Measurements from ENCODE around the gene TFB2M.

DNA sequence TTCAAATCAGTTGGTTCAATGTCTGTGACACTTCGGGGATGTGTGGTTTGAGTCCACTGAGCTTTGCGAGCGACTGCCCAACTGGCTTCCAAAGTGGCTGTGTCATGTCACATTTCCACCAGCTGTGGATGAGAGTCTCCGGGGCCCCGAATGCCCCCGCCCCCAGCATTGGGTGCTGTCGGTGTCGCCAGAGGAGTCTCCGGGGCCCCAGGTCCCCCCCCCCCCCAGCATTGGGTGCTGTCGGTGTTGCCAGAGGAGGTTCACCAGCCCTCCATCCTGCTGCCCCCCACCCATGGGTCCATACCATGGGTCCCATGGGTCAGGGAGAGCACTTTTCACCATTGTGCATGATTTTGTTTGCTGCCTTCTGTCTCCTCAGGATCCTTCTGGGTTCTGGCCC is 49.9 kb downstream of the TFB2M start:
- TF ChIP-seq ZNF274 (IDR thresholded peaks at IDR 0.05; ENCODE audit: low read depth, low read length) (no peak), YY1 (IDR thresholded peaks at IDR 0.05; ENCODE audit: insufficient read depth, insufficient read length) (no peak), SUZ12 (IDR thresholded peaks at IDR 0.05; ENCODE audit: extremely low read depth, insufficient read depth, insufficient read length) (no peak)
